Stimulated activated CD8-positive, alpha-beta memory T cell treated with anti-CD3 and anti-CD28 coated beads, Interleukin-15, amount 100 ng/mL, for 24 hours (primary cell): ENCODE results near the gene COL23A1.

Experiments
- DNase-seq: peaks from one replicate; pipeline ENCODE4 v3.0.0-alpha.2; 2020; ENCODE audit warnings: low read depth

Gene COL23A1

DNA sequence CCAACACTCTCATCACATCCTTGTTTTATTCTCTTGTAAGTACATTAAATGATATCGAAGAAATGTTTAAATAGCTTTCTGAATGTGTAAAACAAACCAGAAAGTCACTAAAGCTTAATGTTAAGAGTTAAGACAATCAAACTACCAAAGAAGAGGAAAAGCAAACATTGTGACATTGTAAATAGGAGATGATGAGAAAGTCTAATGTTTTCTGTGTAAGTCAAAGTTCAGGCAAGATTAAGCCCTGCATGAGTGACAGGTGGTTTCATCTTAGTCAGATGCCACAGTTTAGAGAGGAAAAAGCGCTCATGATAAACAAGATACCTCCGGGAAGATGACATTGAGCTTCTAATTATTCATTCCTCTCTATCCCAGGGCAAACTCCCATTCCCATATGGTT lies 306.7 kb downstream of the COL23A1 start:
- DNase-seq = no peak

DNA sequence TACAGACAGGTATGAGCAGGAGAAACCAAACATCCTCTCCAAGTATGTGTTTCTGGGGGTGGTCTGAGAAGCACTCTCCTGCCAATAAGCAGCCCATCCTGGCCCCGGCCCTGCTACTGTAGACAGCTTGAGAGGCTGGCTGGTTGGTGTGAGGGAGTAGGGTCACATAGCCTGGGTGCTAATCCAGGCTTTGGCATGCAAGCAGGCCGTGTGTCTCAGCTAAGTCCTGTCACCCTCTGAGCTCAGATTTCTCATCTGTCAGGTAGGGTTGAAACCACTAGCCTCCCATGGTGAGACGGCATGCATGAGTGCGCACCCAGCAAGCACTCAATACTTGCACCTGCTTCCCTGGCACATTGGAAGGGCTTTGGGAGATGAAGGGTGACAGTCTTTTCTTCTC lies 307.8 kb downstream of the COL23A1 start:
- no peak for DNase-seq

DNA sequence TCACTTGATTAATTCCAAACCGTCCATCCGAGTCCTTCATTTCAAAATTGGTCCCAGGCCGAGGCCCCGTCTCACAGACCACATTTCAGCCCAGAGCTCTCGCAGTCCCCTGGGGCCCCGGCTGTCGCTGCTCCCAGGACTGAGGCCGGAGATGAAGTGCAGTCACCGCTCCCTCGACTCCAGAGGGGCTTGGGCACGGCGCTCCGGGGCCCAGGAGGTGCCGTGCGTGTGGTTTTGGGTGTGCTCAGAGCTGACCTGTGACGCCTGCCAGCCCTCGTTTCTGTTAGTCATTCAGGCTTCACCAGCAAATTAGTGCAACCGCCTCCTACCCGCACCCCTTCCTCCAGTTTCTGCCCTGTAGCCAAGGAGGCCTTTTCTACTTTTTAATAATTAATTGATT lies 308.9 kb downstream of the COL23A1 start:
- DNase-seq = no peak

DNA sequence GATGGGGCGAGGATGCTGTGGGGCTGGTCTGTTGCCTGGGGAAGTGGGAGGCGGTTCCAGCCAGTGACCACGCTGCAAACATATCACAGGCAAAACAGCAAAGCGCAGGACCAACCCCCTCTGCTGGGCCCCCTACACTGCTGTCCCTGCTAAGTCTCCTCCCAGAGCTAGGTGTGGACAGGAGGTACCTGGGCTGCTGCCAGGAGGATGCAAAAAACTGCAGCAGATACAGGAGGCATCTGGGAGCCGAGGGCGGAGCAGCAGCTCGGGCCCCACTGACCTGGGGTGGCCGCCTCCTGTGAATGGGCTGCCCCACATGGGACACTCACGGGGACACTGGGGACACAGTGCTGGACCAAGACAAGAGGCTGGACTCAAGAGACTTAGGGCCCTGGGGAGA lies 309.6 kb downstream of the COL23A1 start:
- no peak for DNase-seq

DNA sequence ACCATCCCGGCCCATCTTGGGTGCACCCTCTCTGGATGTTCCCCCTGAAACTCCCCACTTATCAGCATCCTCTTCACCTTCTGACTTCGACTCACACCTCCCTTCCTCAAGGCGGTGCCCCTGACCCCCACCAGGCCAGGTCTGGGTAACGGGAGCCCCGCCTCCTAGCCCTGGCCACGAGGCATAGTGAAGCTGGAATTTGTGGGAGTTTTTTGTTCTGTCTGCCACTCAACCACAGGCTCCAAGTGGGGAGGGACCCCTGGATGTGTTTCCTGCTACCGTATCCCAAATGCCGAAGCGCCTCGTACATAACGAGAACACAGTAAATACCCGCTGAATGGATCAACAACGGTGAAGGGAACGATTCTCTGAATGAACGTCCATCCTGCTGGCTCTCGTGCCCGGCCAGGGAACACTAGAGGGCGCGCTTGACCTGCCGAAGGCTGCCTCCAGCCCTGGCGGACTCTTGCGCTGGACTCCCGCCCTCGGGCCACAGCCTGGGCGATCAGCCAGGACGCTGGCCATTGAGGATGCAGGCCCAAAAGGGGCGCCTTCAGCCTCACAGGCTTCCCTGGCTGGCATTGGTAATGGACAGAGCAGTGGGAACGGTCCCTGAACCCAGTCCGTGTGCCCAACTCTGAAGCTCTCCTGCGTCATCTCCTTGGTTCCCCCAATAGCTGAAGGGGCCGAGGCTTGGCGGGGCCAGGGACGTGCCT lies 310.3 kb downstream of the COL23A1 start:
- peak; percentile 24 for DNase-seq

DNA sequence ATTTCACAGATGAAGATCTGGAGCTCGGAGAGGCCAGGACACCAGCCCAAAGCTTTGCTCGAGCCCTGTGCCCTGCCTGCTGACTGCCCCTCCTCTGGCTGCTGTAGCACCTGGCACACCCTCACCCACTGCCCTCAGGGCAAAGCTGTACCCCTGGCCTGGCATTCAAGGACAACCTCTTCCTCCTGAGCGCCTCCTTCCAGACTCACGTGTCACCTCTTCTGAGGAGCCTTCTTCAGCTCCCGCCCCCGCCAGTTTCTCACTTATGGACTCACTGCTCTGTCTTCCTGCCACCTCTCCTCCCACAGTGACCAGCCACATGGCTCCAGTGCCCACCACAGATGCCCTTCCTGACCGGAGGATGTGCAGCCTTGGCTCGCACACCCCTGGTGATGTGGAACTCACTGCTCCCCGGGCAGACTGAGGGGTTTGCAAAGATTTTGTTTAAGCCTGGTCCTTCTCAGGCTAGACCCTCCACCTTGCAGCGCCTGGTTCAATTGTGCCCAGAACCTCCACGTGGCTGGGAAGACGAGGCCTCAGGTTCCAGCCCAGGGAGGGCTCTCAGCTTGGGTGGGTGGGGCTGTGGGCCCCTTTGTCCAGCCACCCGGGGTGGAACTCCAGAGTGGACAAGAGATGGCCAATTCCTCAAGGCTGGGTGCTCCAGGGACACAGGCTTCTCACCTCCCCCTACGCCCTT lies 311.0 kb downstream of the COL23A1 start:
- no peak for DNase-seq

DNA sequence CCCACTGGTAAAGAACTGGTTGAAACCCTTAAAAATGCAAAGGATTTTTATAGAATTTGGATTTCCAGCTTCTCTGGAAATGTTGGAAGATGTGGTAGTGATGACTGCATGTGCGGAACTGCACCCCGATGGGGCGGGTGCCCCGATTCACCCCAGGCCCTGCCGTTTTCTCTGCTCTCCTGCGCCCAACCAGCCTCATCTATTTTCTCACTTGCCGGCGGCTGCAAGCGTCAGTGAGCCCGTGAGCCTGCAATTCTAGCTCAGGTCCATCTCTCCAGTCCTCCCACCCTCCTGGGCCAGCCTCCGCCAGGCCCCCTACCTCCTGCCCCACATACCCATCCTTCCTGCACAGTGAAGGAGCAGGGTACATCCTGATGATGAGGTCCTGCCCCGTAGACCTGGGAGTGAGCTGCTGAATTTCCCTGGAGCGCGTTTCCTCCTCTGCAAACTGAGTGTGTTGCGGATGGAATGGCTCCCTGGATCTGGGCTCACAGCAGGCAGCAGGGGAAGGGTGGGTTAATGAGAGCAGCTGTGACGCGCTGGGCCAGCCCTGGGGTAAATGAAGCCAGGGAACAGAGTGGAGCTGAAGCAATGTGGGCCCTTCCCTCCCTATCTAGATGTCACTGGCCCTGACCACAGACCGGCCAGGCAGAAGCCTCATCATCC lies 311.7 kb downstream of the COL23A1 start:
- no peak for DNase-seq

DNA sequence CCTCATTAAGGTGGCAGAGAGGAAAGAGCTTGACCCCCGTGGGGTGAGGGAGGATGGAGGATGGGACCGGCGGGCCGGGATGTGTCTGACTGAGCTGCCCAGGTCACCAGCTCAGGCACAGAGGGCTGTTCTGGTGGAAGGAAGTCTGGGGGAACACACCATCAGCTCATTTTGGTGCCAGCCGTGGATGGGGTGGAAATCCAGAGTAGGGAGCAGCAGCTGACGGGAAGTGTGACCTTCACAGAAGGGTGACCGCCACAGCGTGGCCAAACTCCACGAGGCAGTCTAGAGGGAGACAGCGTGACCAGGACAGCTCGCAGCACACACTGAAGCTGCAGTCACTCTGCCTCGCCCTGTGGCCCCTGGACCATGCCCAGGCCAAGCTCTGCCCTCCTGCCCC lies 312.3 kb downstream of the COL23A1 start:
- no peak for DNase-seq

DNA sequence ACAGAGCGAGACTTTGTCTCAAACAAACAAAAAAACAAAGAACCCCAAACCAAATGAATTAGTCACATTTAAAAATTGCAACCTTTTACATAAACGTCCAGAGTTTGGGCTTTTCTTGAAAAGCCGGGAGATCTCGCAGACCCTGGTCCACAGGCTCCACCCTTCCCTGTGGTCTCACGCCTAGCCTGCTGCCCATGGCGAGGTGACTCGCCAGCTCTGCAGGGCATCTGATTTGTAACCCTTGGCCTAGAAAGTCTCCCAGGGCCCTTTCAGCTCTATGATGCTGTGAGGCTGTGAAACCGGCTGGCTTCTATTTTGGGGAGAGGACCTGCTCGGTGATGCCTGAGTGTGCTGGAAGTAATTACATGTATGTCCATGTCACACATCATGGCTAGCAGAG lies 312.8 kb downstream of the COL23A1 start:
- DNase-seq = no peak

DNA sequence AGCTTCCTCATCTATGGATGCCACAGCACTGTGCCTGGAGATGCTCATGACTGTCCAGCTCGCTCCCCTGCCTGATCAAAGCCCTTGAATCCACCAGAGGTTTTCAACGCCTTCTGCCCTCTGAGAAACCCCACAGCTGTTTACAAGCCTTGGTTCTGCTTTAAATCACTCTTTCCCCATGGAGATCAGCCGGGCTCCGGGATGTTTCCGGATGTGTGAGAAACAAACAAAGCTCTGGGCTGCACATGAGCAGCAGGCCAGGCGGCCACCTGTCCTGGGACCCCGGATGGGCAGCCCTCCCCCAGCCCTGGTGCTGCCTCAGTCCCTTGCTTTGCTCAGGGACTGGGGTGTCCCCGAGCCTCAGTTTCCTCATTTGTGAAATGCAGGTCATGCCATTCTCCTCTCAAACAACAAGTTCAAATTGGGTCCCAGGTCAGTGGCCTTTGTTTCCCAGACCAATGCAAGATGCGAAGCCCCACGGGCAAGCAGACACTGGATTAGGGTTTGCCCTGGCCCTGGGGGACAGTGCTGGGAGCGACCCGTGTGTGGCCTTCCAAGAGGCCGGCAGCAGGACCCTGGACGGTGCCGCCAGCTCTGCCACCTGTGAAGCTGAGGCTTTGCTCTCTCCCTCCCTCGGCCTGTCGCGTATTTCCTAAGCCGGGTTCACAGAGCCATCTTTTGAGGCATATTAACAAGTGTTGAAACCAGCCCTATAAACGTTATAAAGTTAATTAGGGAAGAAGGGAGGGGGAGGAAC lies 315.2 kb downstream of the COL23A1 start:
- no peak for DNase-seq

DNA sequence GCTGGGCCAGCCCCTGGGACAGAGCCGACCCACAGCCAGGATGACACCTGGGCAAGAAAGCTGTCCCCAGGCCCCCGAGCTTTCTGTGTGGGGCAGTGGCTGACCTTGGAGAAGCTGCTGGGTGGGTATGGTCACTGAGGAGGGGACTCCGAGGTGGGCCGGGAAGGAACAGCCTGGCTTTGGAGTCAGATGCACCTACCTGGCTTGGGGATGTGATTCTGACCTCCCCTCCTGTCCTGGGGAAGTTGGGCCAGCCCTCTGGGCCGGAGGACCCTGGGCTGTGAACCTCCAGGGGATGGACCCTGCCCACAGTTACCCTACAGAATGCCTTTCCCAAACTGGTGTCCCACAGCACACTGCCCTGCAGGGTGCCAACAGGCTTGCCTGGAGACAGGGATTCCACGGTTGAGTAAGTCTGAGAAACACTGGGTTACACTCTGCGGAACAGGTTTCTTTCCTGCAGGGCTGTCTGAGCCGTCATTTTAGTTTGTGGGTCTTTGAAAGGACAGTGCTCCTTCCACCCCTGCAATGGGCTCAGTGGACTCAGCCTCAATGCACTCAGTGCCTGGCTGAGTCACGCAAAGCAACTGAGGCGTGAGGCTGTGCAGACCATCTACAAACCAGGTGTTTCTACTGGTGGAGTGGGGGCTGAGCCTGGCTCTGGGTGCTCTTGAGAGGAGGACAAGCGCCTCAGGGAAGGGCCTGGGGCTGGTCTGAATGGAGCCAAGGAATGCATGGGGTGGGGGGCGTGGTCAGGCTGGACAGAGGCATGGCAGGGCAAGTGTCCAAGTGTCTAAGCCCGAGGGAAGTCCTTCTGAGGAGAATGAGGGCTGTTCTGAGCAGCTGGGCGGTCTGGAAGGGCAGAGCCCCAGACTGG lies 316.3 kb downstream of the COL23A1 start:
- DNase-seq = no peak

DNA sequence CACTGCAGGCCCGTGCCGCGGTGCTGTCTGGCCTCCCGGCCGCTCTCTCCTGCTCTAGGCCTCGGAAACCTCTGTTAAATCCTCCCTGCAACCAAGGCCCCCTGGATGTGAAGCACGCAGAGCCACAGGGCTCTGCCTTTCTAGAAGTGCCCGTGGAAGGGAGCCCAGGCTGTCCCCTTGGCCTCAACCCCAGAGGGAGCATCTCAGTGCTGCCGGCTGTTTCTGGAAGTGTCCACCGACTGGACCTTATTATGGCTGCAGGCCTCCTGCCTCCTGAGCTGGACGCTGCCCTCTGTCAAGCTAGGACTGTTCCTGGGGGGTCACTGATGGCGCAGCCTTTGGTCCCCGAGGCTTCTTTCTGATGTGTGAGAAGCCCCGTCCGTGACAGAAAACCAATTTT lies 317.2 kb downstream of the COL23A1 start:
- no peak for DNase-seq

DNA sequence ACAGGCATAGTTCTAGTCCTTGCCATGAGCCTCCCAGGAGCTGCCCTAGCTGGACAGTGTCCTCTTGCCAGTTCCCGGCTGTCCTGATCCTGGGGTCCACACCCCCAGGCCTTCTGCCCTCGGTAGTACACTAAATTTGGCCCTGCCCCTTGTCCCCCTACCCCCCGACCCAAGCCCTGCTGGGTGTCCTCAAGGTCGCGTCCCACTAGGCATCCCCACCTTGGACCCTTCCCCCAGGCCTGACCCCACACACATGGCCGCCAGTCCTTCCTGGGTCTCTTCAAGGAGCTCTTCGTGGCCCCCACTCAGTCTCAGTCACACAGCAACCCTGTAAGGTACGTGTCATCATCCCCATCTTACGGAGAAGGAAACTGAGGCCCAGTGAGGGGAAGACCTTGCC lies 317.6 kb downstream of the COL23A1 start:
- DNase-seq = no peak

DNA sequence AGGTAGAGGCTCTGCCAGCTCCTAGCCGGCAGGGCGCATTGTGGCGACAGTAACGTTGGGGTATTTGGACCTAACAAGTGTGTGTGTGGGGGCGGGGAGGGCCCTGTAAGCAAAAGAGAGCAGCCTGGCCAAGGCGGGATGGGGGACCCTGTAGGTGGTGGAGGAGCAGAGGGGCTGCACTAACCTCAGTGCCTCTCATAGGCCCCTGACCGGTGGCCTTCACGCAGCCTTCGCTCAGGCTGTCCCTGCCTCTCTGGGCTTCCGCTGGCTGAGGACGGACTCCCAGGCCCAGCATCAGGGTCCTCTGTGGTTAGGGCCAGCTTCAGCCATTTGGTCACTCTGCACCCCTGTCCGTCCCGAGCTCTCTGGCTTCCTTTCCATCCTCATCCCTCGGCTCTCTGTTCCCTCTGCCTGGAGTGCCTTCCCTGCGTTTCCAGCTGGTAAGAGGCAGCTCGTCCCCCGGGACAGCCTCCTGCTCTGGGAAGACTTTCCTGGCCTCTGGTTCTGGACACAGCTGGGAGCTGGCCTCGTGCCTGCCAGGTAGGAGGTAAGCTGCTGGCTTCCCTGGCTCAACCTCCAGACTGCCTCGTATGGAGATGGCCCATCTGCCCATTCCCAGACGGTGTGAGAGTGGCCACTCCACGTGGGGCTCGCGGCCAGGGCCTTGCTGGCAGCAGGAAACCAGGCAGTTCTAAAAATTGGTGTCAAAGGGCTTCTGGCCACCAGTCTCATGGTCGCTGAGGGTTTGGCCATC lies 318.3 kb downstream of the COL23A1 start:
- DNase-seq = no peak

DNA sequence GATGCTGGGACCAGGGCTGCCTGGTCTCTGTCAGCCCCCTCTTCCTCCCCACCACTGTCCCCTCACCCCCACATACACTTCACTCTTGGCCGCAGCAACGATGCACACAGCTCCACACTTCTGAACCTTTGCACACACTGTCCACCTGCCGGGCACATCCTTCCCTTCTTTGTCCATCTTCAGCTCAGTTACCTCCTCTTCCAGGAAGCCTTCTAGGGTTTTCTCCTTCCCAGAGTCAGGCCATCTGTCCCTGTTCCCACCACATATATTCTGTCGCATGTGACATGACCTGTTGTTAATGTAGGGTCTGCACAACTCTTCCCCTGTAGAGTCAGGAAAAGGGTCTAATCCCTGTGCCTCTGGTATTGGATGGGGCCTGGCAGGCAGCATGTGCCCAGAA lies 319.0 kb downstream of the COL23A1 start:
- DNase-seq = no peak

DNA sequence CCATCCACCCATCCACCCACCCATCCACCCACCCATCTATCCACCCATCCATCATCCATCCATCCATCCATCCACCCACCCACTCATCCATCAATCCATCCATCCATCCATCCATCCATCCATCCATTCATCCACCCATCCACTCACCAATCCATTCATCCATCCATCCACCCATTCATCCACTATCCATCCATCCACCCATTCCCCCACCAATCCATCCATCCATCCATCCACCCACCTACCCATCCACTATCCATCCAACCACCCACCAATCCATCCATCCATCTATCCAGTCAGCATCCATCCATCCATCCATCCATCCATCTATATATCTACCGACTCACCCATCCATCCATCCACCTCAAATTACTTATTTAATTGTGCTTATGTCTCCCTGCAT lies 320.7 kb downstream of the COL23A1 start:
- DNase-seq = no peak

DNA sequence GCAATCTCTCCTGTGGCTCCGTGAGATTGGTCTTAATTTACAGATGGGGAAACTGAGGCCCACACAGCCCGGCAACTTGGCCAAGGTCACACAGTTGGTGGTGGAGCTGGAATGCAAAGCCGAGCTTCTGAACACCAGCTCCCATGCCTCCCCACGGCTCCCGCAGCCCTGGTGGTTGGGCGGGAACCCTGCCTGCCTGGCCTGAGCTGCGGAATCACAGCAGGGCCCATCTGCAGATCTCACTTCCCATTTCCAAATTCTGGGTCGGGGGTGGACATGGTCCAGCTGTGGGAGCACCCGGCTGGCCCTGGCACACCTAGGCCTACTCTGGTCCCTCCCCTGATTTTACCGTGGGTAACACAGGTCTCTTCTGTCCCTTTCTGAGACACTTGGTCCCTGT lies 322.3 kb downstream of the COL23A1 start:
- no peak for DNase-seq

DNA sequence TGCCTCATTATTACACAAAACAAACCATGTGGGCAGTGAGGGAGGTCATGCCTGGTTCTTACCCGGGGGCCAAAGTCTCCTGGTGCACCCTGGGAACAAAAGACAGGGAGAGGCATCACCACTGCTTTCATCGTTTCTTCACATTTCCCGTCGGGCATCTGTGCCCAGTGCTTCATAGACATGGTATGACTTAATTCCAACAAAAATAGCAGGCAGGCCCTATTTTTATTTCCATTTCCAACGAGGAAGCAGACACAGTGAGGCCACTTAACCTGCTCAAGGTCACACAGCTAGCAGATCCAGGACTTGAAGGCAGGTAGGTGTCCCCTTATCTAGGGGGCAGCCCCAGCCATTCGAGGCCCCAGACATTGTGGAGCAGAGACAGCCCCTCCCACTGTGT lies 322.9 kb downstream of the COL23A1 start:
- no peak for DNase-seq

DNA sequence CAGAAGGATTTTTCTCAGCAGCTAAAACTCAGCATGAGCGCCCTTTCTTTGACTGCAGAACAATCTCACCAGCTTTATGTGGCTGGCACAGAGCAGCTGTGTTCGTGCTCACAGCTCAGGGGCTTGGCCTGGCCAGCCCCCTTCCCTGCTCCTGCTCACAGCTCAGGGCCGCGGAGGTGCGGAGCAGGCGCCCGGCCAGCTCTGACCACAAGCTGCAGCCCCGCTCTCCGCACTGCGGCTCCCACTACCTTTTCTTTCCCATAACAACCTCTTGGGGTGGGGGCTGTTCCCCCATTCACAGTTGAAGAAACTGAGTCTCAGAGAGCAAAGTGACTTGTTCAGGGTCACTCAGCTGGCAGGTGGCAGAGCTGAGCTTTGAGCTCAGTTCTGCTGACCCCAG lies 323.6 kb downstream of the COL23A1 start:
- no peak for DNase-seq

DNA sequence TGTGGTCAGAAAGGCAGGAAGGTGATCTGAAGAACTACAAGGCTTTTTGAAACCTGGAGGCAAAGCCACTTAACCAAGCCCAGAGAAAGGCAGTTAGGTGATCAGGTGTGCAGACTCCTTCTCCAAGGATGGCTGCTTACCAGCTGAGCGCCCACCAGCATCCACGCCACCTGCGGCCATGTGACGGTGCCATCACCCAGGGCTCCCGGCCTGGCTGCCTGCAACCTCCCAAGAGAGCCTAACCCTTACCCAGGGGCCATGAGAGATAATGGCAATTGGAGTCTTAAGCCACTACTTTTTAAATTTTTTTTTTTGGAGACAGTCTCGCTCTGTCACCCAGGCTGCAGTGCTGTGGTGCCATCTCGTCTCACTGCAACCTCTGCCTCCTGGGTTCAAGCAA lies 324.4 kb downstream of the COL23A1 start:
- DNase-seq = no peak

DNA sequence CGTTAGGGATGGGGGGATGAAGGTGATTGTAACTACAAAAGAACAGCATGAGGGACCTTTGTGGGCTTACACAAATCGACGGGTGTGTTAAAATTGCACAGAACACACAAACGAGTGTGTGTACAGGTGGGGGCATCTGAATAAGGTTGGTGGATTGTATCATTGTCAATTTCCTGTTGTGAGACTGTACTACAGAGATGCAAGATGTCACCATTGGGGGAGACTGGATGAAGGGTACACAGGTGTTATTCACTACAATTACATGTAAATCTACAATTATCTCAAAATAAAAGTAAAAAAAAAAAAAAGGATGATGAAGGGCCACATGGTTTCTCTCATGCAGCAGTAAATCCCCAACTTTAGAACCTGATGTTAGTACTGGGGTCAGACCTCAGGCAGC lies 326.1 kb downstream of the COL23A1 start:
- no peak for DNase-seq
